GM06990 (cell line): ENCODE measurements around the gene B3GALT4.
A peak's percentile ranks its signal among the peaks of the same experiment; 100 is the strongest.

Source experiments
- DNase-seq: peaks from one replicate; pipeline ENCODE4 v3.0.0-alpha.2; 2011; ENCODE audit not compliant: insufficient read length; ENCODE audit errors: extremely low read depth
- H3K27me3 ChIP-seq: replicated peaks from 2 replicates; pipeline ENCODE4 v1.6.0; 2011; ENCODE audit warnings: low read length; ENCODE audit not compliant: control insufficient read depth, insufficient read depth
- H3K36me3 ChIP-seq: 2 replicates; pipeline ENCODE4 v1.5.1; 2011; ENCODE audit warnings: low read length; ENCODE audit not compliant: control insufficient read depth, insufficient read depth
- H3K4me3 ChIP-seq: replicated peaks from 2 replicates; pipeline ENCODE4 v1.5.1; 2011; ENCODE audit warnings: low read depth, mild to moderate bottlenecking, control low read depth, low read length
- CTCF ChIP-seq: IDR thresholded peaks from 2 replicates; pipeline ENCODE4 v1.5.1; 2011; ENCODE audit warnings: low read length, control low read depth, mild to moderate bottlenecking, inconsistent platforms; ENCODE audit not compliant: insufficient read depth, poor library complexity, severe bottlenecking

Gene B3GALT4

GRCh38 chr6:33297956-33298772 lies 21.2 kb downstream of the B3GALT4 start:
- TF ChIP-seq CTCF = peak; percentile 15
- Histone ChIP-seq H3K4me3 (peak overlapping the region; percentile 81), H3K27me3 (no peaks in the 10 kb centered on the region), H3K36me3 (peaks cover 9% of the 10 kb centered on the region)
- DNase-seq = peak; percentile 67

- TF ChIP-seq CTCF = no peak
- no peaks in the 10 kb centered on the region for H3K27me3 ChIP-seq
- H3K36me3 ChIP-seq = peaks cover 8% of the 10 kb centered on the region
- H3K4me3 ChIP-seq = peak within 1 kb of the TSS; percentile 81
- DNase-seq = peak; percentile 78
Measured at GRCh38 chr6:33298773-33299236, 21.9 kb downstream of the B3GALT4 start, which contains the start of gene RGL2. Gene RGL2 (minus strand): TSS chr6:33298942. CDS start chr6:33298610, 332 bp downstream.

- peak; percentile 95 for DNase-seq
- H3K36me3 ChIP-seq = peaks cover 14% of the 10 kb centered on the region
- peak; percentile 71 for TF ChIP-seq CTCF
- peak overlapping the region; percentile 81 for H3K4me3 ChIP-seq
- no peaks in the 10 kb centered on the region for H3K27me3 ChIP-seq
Measured at GRCh38 chr6:33299237-33299944, 22.5 kb downstream of the B3GALT4 start.

- no peak overlapping the region for H3K4me3 ChIP-seq
- DNase-seq = no peak
- H3K36me3 ChIP-seq = peaks cover 27% of the 10 kb centered on the region
- TF ChIP-seq CTCF = no peak
- H3K27me3 ChIP-seq = no peaks in the 10 kb centered on the region
Measured at GRCh38 chr6:33301877-33302276, 25.0 kb downstream of the B3GALT4 start.

GRCh38 chr6:33304216-33304615 lies 27.3 kb downstream of the B3GALT4 start:
- Histone ChIP-seq H3K27me3 (no peaks in the 10 kb centered on the region), H3K4me3 (no peak overlapping the region), H3K36me3 (peaks cover 27% of the 10 kb centered on the region)
- DNase-seq = no peak
- no peak for TF ChIP-seq CTCF
